Endodermal cell (in vitro differentiated cells): Measurements from ENCODE around the gene PPP3CB. TPM values are rescaled to one million over a fixed set of nuclear protein-coding genes. Genes with fewer than 3 reads are reported as not detected.
"Not testable (repeated sequence)": the region's sequence is repeated elsewhere in the genome, so short reads cannot be mapped to it uniquely, and the experiment has no call there.

Experiments used
- DNase-seq: peaks from one replicate; pipeline ENCODE4 v3.0.0-alpha.2; 2017
- H3K27ac ChIP-seq: 2 replicates; pipeline ENCODE4 v1.5.1; 2013; ENCODE audit warnings: mild to moderate bottlenecking, low read depth, low read length, moderate library complexity
- H3K27me3 ChIP-seq: 2 replicates; pipeline ENCODE4 v1.6.1; 2013; ENCODE audit warnings: mild to moderate bottlenecking, low read length, moderate library complexity; ENCODE audit not compliant: insufficient read depth, control insufficient read depth, poor library complexity, severe bottlenecking
- H3K36me3 ChIP-seq: 2 replicates; pipeline ENCODE4 v1.7.0; 2013; ENCODE audit warnings: mild to moderate bottlenecking, low read length, moderate library complexity; ENCODE audit not compliant: control insufficient read depth, insufficient read depth
- H3K4me1 ChIP-seq: one replicate; pipeline ENCODE4 v1.7.0; 2013; ENCODE audit warnings: low read length; ENCODE audit not compliant: control insufficient read depth, insufficient read depth
- H3K4me3 ChIP-seq: 2 replicates; pipeline ENCODE4 v1.5.1; 2013; ENCODE audit warnings: mild to moderate bottlenecking, low read length, moderate library complexity
- H3K9ac ChIP-seq: 2 replicates; pipeline ENCODE4 v1.6.1; 2013; ENCODE audit warnings: mild to moderate bottlenecking, low read length, moderate library complexity; ENCODE audit not compliant: poor library complexity, severe bottlenecking; ENCODE audit errors: extremely low read depth
- H3K9me3 ChIP-seq: 2 replicates; pipeline ENCODE4 v1.6.1; 2013; ENCODE audit warnings: mild to moderate bottlenecking, low read length, moderate library complexity; ENCODE audit not compliant: control insufficient read depth
- H3K27ac Mint-ChIP-seq: 2 replicates; pipeline ENCODE4 v1.8.0; 2020; ENCODE audit warnings: mixed read lengths
- H3K27me3 Mint-ChIP-seq: 2 replicates; pipeline ENCODE4 v1.8.0; 2021; ENCODE audit warnings: mild to moderate bottlenecking, mixed read lengths; ENCODE audit not compliant: insufficient read depth
- H3K36me3 Mint-ChIP-seq: 2 replicates; pipeline ENCODE4 v1.8.0; 2020; ENCODE audit warnings: low read depth, mixed read lengths
- H3K4me1 Mint-ChIP-seq: 2 replicates; pipeline ENCODE4 v1.8.0; 2020; ENCODE audit warnings: mixed read lengths
- H3K4me3 Mint-ChIP-seq: 2 replicates; pipeline ENCODE4 v1.8.0; 2020; ENCODE audit warnings: mild to moderate bottlenecking, moderate library complexity, mixed read lengths
- H3K9me3 Mint-ChIP-seq: 2 replicates; pipeline ENCODE4 v1.8.0; 2020; ENCODE audit warnings: mild to moderate bottlenecking, mixed read lengths
- WGBS, 2 experiments: methylation state at CpG; one replicate each; pipeline versions ENCODE4 v1.1.5 to v1.1.7; 2013; ENCODE audit warnings: missing lambda C conversion rate in 2 of 2, mixed read lengths in 1 of 2; ENCODE audit not compliant: insufficient coverage in 1 of 2, insufficient read length in 1 of 2; 5-methylcytosine and 5-hydroxymethylcytosine counted together
- total RNA-seq, 2 donors: library from RNA; stranded (reverse); fragmentation: NEBNext Ultra II Directional in 1 of 2; extraction: Animal tissue kit (Norgen Biotek cat#: 25700) in 1 of 2; gene quantifications; 2 replicates in 1 of 2; 3 replicates in 1 of 2; pipeline ENCODE4 v1.2.1, GENCODE V29; 2021
- TF ChIP-seq, protein P1 (sequence below): fragments of 200-600 bp; sonication (generic); conservative IDR thresholded peaks from 2 replicates; pipeline ENCODE4 v1.5.0; 2021; ENCODE audit warnings: antibody characterized with exemption, mild to moderate bottlenecking

PPP3CB gene
- total RNA-seq, 2 donors from 2014 or later, result 39.2 to 40.2 TPM

DNA sequence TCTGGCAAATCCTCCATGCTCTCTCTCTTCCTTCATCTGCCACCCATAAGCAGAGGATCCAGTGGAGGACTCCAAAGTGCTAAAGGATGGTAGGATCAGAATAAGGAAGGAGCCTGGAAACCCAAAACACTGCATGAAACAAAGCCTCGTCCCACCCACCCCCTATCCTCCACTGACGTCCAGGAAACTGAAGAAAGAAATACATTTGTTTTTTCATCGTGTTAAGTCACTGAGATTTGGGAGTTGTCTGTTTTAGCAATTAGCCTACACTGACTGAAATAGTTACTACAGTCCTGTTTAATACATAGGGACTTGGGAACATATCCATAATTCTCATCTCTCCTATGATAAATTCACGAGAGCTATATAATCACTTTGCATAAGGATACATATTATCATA, 96.8 kb downstream of the PPP3CB start:
- no peaks in the 10 kb centered on the region for H3K27me3 Mint-ChIP-seq
- WGBS, 2 experiments, result 95% methylated on average over 4 of the region's 4 CpGs; no CpG with 5 or more reads in 1 of the 2 experiments
- H3K9ac ChIP-seq, result no peak overlapping the region
- peaks cover 5% of the 10 kb centered on the region for H3K9me3 Mint-ChIP-seq
- no peaks in the 10 kb centered on the region for H3K27me3 ChIP-seq
- H3K36me3 Mint-ChIP-seq, result peaks cover 46% of the 10 kb centered on the region
- no peak overlapping the region for H3K4me3 ChIP-seq
- no peak overlapping the region for H3K27ac Mint-ChIP-seq
- TF ChIP-seq, protein P1, sequence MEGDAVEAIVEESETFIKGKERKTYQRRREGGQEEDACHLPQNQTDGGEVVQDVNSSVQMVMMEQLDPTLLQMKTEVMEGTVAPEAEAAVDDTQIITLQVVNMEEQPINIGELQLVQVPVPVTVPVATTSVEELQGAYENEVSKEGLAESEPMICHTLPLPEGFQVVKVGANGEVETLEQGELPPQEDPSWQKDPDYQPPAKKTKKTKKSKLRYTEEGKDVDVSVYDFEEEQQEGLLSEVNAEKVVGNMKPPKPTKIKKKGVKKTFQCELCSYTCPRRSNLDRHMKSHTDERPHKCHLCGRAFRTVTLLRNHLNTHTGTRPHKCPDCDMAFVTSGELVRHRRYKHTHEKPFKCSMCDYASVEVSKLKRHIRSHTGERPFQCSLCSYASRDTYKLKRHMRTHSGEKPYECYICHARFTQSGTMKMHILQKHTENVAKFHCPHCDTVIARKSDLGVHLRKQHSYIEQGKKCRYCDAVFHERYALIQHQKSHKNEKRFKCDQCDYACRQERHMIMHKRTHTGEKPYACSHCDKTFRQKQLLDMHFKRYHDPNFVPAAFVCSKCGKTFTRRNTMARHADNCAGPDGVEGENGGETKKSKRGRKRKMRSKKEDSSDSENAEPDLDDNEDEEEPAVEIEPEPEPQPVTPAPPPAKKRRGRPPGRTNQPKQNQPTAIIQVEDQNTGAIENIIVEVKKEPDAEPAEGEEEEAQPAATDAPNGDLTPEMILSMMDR, result no peak
- H3K4me3 Mint-ChIP-seq, result no peak overlapping the region
- H3K27ac ChIP-seq, result no peak overlapping the region
- no peak for DNase-seq
- peaks cover 19% of the 10 kb centered on the region for H3K9me3 ChIP-seq
- no peaks in the 10 kb centered on the region for H3K4me1 Mint-ChIP-seq
- peaks cover 56% of the 10 kb centered on the region for H3K36me3 ChIP-seq
- H3K4me1 ChIP-seq, result no peaks in the 10 kb centered on the region

- peaks cover 9% of the 10 kb centered on the region for H3K9me3 Mint-ChIP-seq
- no peak overlapping the region for H3K4me3 Mint-ChIP-seq
- no peaks in the 10 kb centered on the region for H3K27me3 Mint-ChIP-seq
- H3K4me1 ChIP-seq, result no peaks in the 10 kb centered on the region
- no peak overlapping the region for H3K27ac ChIP-seq
- H3K27me3 ChIP-seq, result no peaks in the 10 kb centered on the region
- no peaks in the 10 kb centered on the region for H3K4me1 Mint-ChIP-seq
- peak; percentile 68 for DNase-seq
- 90 to 92% methylated on average over 2 to 6 of the region's 6 CpGs for WGBS, 2 experiments
- TF ChIP-seq, protein P1, result peak; percentile 61
- H3K36me3 Mint-ChIP-seq, result peaks cover 53% of the 10 kb centered on the region
- H3K9ac ChIP-seq, result no peak overlapping the region
- H3K27ac Mint-ChIP-seq, result no peak overlapping the region
- H3K4me3 ChIP-seq, result no peak overlapping the region
- peaks cover 52% of the 10 kb centered on the region for H3K36me3 ChIP-seq
- peaks cover 19% of the 10 kb centered on the region for H3K9me3 ChIP-seq
Observed at GRCh38 chr10:73398024-73398423, 97.8 kb downstream of the PPP3CB start.

- not testable (repeated sequence) for H3K27me3 ChIP-seq, H3K9me3 Mint-ChIP-seq, H3K9me3 ChIP-seq, H3K9ac ChIP-seq, H3K27ac ChIP-seq, H3K4me1 ChIP-seq, H3K4me3 Mint-ChIP-seq, H3K27ac Mint-ChIP-seq, H3K27me3 Mint-ChIP-seq, H3K4me3 ChIP-seq, H3K4me1 Mint-ChIP-seq, DNase-seq
- peaks cover 68% of the 10 kb centered on the region for H3K36me3 Mint-ChIP-seq
- H3K36me3 ChIP-seq, result peaks cover 71% of the 10 kb centered on the region
- WGBS, 2 experiments, result 99 to 100% methylated on average over 2 to 3 of the region's 4 CpGs
Observed at GRCh38 chr10:73394325-73394724, 101.5 kb downstream of the PPP3CB start.

DNA sequence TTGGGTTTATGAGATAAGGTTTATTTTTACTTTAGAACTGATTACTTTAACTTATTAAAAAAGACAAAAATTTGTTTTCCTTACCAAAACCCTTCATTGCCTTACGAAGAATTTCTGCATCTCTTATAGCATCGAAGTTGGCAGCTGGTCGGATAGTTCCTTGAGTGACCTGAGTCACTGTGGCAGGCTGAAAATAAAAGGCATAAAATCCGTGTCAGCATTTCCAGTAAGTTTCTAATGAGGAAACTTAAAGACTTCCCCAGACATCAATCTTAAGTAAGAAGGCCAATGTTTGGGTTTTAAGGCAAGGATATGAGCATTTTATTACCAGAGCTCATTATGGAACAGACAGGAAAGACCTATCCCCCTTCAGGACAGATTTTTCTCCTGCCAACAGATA, 107.6 kb downstream of the PPP3CB start:
- 97% methylated on average over 4 of the region's 4 CpGs for WGBS, 2 experiments
- Mint-ChIP-seq H3K36me3 (peaks cover 65% of the 10 kb centered on the region), H3K27me3 (no peaks in the 10 kb centered on the region), H3K4me1 (no peaks in the 10 kb centered on the region), H3K9me3 (peaks cover 2% of the 10 kb centered on the region), H3K27ac (no peak overlapping the region), H3K4me3 (no peak overlapping the region)
- no peak overlapping the region for H3K27ac ChIP-seq
- H3K4me3 ChIP-seq, result no peak overlapping the region
- H3K9me3 ChIP-seq, result no peaks in the 10 kb centered on the region
- H3K4me1 ChIP-seq, result no peaks in the 10 kb centered on the region
- no peak for DNase-seq
- no peaks in the 10 kb centered on the region for H3K27me3 ChIP-seq
- peaks cover 77% of the 10 kb centered on the region for H3K36me3 ChIP-seq
- TF ChIP-seq, protein P1, result no peak
- no peak overlapping the region for H3K9ac ChIP-seq
